ENCODE results near the gene COL24A1.

COL24A1 gene

DNA sequence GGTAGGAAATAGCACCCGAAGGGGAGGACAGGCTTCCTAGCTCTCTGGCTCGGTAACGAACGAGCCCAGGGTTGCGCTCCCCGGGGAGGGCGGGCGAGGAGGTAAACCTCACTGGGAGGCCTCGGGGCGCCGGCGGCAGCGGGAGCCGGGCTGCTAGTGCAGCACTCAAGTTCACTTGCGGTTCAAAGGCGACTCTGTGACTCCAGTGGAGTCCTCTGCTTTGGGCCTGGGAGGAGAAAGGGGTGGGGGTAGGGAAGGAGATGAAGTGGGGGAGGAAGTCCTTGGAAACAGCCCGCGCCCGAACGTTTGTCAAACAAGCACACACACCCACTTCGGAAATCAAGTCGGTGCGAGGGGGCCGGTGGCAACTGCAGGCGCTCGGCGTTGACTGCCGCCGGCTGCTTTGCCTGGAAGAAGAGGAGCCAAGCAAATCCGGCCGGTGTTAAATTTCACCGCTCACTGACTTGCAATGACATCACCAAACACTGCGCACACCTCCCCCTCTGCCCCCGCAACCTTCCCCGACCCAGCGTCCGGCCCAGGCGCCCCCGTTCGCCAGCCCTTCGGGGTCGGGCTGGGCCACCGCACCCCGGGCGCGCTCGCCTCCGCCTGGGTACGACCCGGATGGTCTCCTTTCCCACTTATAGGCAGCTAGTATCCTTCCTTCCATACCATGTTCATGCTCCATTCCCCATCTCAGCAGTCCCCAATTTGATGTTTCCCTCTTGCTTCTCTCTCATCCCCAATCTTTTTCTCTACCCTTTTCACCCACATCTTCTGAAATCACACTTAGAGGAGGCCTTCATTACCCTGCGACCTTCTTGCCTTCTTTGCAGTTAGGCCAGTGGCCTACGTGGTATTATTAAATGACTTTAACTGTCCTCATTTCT is at the start of gene COL24A1:
COL24A1 (minus strand) TSS at position 207 of the 890 bp plus-strand sequence. CDS start 376 bp downstream, outside the sequence.
- DNase-seq = no peak

DNA sequence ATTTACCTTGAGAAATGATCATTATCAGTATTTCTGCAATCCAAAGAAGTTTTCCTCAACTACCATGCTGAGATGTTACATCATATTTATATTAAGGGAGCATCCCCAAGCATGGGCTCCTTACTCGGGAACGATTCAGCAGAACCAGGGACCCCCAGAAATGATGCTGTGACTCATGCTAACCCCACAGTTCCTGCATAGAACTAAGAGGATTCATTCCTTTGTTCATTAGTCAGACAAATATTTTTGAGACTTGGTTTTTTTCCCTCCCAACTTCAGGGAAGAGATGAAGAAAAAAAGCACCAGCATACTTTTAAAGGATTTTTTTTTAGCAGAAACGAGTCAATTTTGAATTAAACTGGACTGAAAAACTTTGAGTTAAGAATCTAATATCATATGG is 49.2 kb upstream of the COL24A1 start:
- DNase-seq = no peak

DNA sequence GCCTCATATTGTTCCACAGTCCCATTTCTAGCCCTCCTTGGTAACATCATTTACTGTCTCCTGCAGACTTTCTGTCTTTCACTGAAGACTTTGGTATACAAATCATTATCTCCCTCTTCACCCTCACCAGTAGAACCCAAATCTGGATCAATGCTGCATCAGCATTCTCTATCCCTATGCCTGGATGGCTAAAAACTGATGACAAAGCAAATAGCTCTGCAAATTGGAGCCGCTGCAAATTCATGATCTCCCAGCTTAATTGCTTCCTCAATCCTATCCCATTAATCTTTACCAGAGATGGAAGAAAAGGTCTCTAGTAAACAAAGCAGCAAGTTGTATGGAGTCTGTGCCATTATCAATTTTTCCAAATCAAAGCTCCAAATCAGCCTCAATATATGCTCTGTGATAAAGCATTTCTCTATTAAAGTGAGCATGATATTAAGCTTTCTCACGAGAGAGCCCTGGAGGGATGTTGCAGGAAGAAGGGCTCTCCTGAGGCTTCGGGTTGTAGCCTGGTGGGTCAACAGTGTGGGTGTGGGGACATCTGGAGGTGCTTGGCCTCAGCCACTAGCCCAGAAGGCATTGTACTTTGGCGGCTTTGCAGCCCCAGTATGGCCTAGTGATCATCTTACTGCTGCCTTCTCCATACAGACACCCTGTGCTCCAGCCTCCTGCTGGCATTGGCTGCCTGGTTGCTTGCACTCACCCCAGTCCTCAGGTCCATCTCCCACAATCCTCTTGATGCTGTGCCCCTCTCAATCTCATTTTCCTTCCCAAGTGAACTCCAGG is 46.2 kb upstream of the COL24A1 start:
- no peak for DNase-seq

DNA sequence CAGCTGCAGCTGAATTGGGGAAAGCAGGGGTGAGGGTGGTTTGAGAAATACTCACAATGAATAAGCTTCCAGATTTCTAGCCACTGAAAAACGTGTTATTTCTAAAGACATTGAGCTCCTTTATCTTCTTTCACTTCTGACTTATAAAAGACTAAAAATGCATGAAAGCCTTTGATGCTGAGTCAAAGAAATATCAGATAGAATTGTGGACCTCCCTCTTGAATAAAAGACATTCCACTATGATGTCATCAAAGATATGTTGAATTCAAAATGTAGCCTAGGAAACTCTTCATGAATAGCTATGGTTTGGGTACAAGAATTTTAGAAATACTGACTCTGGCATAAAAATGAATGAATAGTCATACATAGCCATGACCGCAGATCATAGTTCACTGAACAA is 44.7 kb upstream of the COL24A1 start:
- no peak for DNase-seq

DNA sequence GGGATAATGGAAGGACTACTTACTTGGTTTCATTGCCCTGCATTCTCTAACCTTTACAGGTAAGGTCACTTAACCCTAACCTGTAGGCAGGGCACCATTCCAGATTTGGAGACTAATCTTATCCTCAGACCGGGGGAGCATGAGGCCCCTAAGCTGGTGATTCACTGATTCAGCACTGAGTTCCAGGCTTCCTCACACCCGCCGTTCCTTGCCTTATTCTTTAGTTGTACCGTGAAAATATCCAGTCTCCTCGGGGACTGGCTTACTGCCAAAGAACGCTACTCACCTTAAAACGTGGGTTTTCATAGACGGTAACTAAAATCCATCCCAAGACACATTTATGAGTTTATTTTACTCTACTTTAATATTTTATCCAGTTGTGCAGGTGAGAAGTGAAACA is 44.3 kb upstream of the COL24A1 start:
- no peak for DNase-seq

DNA sequence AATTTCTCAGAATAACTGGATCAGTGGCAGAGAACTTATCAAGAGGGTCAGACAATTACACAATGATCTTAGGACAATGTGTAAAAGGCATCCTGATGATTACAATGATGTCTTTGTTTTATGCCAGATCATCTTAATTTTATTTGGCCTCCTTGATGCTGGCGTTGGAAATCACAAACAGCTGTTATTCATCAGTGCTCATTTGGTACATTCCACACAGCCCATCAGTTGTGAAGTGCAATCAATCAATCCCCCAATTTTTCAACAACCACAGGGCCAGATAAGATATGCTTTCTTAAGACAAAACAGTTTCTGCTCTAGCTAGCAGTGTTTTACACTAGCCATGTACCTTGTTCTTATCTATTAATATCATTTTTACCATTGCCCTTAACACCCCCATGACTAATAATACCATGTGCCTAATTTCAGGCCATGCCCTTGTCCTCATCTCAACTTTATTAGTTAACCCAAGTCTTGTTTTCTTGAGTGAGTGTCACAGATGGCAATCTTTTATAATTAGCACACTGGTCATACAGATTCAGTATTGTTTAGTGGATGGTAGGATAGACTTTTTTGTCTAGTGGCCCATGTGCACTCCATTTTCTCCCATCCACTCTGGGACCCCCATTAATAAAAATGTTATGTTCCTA is 40.8 kb upstream of the COL24A1 start:
- DNase-seq = no peak

DNA sequence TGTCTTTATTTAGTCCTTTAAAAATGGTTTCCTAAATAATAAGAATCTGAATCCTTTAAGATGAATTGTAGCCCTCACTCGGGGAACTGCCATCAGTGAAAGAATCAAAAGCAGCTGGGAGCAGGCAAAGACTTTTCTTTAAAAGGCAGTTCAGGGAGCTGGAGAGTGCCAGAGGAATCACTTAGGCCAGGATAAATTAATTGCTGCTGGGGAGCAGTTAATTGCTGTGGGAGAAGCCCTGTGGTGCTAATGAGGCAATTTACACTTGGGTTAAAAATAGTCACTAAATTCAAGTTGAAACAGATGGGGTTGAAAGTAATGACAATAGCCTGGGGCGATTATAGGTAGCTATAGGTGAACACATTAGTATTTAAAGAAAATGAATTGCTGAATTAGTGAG is 38.7 kb upstream of the COL24A1 start:
- DNase-seq = no peak

DNA sequence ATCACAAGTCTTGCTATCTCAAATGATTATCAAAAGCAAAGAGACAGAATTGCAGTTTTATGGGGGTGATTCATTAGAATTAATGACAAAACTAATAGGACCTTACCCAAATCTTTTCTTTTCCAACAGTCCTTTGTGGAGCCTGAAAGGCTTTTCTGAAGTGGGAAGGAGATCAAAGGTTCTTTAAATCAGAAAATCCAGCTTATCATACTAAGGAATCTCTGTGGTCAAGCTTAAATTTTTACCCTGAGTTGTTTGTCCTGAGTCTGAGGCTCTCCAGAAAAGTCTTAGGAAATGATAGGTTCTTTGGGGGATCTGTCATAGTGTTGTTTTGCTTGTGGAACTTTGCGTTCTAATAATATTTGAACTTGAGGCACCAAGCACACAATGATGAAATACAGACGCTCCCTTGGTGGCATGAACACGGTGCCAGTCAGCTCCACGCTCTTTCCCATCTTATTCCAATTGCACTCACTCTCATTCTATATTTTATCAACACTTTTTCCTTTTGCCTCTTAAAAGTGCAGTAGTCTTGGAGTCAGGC is 38.0 kb upstream of the COL24A1 start:
- no peak for DNase-seq

DNA sequence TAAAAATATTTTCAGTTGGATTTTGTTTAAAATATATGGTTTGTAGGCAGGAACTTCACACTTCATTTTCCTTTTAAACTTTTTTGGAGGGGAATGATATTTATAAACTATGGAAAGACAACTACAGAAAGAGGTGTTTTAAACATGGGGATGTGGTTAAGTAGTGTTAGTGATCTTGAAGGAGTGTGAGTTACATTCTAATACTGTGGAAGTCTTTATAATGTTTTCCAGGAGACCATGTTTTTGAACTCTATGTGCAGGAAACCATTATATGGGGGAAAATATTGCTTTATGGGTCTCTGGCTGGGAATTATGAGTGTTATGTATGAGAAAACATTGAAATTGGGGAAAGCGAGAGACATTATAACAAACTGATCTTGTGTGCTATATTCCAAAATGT is 35.8 kb upstream of the COL24A1 start:
- no peak for DNase-seq

DNA sequence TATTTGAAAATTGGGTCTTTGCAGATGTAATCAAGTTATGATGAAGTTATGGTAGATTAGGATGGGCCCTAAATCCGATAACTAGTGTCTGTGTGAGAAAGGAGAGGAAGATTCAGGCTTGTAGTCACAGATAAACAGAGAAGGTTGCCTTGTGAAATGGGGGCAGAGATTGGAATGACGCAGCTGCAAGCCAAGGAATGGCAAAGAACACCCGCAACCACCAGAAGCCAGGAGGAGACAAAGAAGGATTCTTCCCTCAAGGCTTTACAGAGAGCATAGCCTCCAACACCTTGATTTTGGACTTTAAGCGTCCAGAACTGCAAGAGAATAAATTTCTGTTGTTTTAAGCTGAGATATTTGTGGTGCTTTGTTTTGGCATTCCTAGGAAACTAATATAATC is 35.4 kb upstream of the COL24A1 start:
- no peak for DNase-seq

DNA sequence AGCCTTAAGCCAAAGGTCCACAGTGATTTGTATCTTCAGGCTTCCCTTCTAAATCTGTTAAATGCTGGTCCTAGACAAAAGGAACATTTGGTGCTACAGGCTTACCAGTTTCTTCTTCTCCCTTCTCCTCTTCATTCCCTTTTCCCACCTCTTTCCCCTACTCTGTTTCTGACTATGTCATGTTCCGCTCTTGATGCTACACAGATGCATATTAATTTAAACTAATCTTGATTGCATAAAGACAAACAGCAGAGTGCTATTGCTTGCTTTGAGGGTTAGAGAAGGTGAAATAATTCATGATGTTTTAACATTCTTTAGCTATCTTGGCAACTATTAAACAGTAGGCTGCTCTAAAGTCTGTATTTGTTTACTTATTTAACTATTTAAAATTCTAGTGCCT is 34.3 kb upstream of the COL24A1 start:
- no peak for DNase-seq

DNA sequence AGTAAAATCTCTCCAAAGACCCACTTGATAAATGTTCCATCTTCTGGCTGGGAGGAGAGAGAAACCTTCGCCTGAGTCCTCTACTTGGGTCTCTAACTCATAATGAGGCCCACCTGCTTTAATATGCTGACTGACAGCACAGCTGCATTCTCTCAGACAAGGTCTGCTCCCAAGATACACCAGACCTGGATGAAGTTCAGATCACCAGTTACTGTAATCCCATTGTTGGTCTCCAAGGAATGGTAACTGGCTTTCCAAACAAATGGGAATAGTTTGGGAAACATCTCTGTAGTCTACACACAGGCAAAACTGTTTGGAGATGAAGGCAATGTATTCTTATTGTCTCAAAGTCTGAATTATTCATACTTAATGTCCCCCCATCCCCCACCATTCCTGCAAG is 27.9 kb upstream of the COL24A1 start:
- DNase-seq = no peak

DNA sequence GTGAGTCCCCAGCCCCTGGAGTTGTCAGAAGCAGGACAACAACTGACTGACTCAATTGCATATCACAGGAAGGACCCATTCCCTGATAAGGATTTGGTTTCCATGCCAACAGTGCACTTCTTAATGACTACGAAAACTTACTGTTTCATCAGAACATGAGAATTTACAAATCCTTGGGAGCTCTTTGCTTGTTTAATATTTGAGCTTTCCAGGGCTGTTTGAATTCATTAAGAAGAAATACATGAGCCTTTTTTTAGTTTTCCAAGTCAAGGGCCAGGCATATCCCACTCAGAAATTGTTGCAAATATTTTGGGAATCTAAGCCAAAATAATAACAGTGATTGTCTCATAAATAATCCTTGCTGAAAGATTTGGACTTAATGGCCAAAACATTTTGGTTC is 27.2 kb upstream of the COL24A1 start:
- DNase-seq = no peak

DNA sequence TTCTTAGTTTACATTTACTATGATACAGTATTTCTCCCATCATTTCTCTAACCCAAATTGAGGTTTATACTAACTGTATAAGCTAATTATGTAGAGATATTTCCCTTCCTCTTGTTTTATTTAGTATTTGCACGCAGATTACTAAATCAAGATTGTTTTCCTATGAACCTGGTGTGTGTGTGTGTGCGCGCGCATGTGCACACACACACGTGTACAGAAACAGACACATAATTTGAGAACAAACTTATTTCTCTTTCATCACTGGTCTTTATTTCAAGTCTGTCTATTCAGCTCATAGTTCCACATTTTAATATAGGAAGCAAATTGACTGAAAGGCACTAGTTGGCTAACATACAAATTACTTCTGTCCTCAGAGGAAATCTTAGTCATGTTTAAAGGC is 19.7 kb upstream of the COL24A1 start:
- DNase-seq = no peak

DNA sequence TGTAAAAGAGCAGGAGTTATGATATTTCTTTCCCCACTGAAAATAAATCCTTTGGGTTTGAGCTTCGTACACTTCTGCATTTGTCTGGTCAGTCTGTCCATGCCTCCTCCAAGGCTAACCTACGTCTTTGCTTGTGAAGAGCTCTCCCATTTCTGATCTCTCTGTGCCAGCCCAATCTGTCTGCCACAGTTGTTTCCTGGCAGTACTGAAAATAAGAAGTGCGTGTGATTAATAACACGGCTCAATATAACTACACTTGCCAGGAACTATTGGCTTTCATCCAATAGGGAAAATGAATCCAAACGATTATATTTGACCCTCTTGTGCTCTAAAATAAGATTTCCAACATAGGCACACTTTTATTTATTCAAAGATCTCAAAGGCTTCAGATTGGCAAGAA is 19.2 kb upstream of the COL24A1 start:
- no peak for DNase-seq

DNA sequence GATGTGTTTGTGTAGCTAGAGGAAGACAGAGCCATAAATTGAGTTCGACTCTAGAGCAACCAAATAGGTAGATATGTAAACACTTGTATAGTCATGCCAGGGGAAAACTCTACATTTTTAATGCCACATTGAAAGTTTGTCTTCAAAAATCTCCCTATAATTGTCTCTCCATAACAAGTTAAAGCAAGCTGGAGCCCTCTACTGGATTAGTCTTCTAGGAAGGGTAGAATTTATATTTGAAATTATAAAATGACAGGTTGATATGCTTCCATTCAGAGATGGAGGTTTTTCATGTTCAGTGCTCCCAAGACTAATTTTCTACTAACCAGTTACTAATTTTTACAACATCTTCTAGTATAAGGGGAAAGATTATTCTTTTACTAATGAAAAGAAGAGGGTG is 13.1 kb upstream of the COL24A1 start:
- no peak for DNase-seq

DNA sequence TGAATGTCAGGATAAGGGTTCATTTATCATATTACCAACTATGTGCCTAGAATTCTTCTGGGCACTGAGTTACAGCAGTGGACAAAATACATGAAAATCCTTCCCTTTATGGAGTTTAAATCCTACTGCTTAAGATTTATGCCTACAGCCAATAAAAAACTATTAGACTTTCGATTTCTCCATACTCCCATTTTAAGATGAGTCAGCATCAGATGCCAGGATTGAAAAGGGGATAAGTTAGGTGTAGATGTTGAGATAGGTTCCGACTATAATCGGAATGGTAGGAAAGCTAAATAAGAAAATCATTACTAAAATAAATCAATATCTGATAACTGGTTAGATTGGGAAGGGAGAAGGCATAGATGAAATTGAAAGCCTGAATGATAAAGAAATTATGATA is 3.2 kb upstream of the COL24A1 start:
- DNase-seq = no peak

DNA sequence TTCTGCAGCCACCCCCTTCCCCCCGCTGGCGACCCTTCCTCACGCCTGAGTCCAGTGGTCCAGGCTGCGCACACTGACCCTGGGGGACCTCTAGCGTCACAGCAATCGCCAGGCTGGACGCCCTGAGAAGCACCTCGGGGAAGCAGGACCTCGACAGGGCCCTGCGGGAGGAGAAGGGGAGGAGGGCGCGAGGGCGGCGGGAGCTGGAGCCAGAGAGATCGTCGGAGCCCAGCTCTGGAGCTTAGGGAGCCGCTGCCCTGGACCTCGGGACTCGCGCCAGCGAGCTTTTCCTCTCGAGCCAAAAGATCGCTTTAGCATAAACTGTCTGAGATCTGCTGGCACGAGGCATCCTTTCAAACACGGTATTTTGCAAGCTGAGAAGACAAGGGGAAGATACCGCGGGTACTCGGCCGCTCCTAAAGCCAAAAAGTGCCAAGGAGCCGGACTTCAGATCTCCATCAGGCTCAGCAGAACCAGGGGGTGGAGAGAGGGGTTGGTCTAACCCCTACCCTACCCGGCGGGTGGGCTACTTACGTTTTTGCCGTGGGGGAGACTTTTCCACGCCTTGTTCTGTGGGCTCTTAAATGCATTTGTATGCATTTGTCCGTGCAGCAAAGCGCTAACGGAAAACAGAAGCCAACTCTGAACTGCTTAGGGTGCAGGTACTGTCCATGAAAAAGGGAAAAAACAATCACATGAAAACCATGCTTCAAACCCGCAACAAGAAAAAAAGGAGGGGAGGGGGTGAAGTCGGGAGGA is 586 bp downstream of the COL24A1 start:
- no peak for DNase-seq

DNA sequence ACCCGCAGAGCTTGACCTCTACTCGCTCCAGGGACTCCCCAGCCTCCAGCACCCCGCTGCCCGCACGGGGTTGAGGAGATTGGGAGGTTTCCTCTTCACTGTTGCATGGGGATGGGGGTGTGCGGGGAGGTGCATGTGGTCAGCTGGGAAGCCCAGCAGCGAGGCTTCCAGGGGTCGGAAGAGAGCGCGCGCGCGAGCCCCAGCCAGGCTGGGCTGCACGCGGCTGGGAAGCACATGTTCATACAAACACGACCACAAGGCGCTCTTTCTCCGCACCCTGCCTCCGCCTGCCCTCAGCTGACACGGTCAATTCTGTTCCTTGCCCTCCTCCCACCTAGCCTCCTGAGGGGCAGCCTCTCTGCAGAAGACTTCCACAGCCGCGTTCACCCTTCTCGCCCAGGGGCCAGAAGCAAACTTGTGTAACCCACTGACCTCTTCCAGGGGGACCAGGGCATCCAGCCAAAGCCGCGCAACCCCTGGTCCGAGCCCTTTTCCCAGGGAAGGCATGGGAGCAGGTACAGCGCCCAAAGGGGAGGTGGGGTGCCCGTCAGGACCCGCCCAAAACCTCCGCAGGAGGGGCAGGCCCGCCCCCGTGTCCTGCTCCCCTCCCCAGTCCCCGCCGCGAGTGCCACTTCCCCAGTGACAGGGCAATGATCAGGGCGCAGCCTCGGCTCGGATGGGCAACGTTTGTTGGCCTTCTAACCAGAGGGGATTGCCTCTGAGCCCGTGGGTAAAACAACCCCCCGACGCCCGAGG is 1.3 kb downstream of the COL24A1 start:
- DNase-seq = no peak

DNA sequence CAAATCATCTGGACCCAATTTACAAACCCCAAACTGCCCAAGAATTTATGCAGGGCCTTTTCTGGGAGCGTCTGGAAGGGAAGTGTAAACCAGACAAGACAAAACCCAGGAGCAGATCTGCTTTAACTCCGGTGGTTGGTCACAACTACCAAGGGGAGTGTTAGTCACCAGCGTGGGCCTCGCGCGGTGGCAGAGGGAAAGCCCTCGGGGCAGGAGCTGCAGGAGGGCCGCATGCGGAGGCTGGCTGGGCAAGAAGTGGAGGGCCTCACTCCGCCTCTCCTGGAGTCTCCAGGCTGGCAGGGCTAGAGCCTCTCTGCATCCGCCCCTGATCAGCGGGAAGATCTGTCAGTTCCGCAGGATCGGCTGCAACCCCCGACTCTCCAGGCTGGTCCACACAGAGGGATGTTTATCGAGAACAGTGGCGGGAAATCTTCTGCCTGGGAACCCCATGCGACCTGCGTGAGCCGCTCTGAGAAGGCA is 2.0 kb downstream of the COL24A1 start:
- DNase-seq = no peak

DNA sequence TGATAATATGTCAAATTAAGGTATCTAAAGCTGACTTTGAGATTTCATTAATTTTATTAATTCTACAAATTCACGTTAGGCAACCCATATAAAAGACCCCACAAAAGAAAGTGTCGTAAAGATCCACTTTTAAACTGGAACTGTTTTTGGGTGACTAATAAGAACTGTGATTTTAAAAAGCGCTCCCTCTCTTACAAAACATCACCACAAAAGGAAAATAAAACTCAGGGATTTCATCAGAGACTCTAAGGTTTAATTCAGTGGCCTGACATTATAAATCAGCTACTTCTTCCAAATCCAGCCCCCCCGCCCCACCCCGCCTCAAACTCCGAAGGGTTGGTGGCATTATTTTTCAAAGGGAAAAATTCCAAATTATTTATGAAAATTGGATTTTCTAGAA is 2.7 kb downstream of the COL24A1 start:
- no peak for DNase-seq

DNA sequence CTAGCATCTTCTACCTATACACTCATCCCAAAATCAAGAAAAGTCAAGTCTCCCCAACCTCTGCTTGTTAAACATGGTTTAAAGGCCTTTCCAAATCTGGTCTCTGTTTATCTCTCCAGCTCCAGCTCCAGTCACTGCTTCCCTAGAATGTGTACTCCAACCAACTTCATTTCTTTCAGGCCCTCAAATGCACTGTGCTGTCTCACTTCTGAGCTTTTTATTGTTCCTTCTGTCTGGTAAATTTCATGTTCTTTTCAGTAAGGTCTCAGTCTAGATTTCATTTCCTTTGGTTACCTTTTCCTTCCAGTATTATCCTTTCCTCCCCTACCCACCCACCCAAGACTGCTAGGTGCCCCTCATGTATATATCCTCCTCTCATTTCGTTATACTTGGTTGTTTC is 3.7 kb downstream of the COL24A1 start:
- no peak for DNase-seq
